Measurements from ENCODE around the gene E2F4.

The E2F4 gene

DNA sequence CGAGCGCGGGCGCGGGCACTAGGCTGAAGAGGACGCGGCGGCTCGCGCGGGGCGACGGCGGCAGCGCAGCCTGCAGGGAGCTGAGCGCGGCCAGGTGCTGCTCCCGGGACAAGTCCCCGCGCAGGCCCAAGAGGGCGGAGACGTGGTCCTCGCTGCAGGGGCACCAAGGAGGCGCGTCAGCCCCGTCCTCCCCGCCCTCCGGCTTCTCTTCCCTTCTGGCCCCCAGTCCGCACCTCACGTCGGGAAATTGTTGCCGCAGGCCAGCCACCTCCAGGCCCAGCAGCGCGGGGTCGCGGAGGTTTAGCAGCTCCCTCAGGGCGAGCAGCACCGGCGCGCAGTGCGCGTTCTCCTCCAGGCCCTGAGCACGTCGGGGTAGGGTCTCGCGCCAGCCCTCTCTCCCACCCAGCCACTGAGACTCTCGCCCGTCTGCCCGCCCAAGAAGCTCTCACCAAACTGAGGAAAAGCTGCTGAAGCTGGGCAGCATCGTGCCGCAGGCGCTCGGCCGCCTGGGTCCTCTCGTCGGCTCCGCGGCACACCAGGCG lies 7.4 kb upstream of the E2F4 start:
- H3K27ac Mint-ChIP-seq (ENCODE audit: low read depth): peak overlapping the region; percentile 70
- peaks cover 12% of the 10 kb centered on the region for H3K4me1 Mint-ChIP-seq
- no peak overlapping the region for H3K4me3 Mint-ChIP-seq
- DNase-seq (ENCODE audit: low spot score in 2 of 2) (no peak), ATAC-seq (replicated peaks; ENCODE audit: extremely low read depth, poor library complexity, severe bottlenecking) (no peak)
- H3K27me3 Mint-ChIP-seq: no peaks in the 10 kb centered on the region
- peaks cover 3% of the 10 kb centered on the region for H3K36me3 Mint-ChIP-seq (ENCODE audit: insufficient read depth)
- H3K9me3 Mint-ChIP-seq: no peaks in the 10 kb centered on the region

DNA sequence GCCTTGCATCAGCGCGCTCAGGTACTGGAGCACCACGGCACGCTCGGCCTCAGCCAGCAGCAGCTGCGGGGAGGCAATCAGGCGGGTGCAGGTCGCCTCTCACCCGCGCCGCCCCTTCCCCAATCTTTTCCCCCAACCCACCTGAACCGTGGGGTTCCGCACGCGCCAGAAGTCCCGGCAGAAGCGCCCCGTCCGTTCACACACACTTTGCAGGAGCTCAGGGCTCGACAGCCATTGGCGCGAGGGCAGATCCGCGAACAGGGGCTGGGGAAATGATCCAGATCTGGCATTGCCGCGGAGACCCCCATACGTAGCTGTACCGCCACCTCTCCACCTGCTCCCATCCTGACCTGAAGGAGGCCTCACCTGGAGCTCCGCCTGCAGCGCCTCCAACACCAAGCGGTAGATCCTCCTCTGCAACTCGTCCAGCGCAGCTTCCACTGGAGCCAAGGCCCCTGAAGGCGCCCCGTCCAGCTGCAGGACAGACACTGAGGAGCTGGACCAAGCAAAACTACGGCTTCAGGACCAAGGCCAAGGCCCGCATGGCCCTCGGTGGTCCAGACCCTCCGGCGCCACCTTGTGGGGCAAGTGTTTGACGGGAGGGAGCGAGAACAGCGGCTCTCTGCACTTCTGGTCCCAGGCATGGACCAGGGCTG lies 6.8 kb upstream of the E2F4 start:
- H3K4me3 Mint-ChIP-seq: no peak overlapping the region
- H3K27ac Mint-ChIP-seq (ENCODE audit: low read depth): peak overlapping the region; percentile 70
- H3K27me3 Mint-ChIP-seq: no peaks in the 10 kb centered on the region
- no peaks in the 10 kb centered on the region for H3K9me3 Mint-ChIP-seq
- DNase-seq (ENCODE audit: low spot score in 2 of 2) (peak; percentile 74 to 79), ATAC-seq (replicated peaks; ENCODE audit: extremely low read depth, poor library complexity, severe bottlenecking) (peak; percentile 18)
- H3K4me1 Mint-ChIP-seq: peaks cover 12% of the 10 kb centered on the region
- H3K36me3 Mint-ChIP-seq (ENCODE audit: insufficient read depth): peaks cover 3% of the 10 kb centered on the region

DNA sequence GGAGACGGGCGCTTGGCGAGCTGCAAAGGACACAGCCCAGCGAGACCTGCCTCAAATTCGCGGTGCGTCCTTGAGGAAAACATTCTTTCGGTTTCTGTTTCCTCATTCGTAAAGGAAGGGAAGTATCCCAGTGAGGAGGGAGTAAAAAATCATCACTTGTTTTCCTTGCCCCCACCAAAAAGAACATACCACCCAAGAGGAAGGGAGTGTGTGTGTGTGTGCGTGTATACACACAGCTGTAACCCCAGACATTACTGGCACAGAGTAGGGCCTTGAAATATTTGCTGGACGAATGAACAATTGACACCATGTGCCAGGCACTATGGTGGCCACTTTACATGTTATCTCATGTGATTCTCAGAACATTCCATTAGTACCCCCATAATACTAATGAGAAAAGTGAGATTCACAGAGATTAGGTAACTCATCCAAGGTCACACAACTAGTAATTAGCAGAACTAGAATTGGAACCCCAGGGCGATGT lies 6.3 kb upstream of the E2F4 start:
- H3K4me3 Mint-ChIP-seq: no peak overlapping the region
- peaks cover 3% of the 10 kb centered on the region for H3K36me3 Mint-ChIP-seq (ENCODE audit: insufficient read depth)
- H3K27me3 Mint-ChIP-seq: no peaks in the 10 kb centered on the region
- no peak for ATAC-seq (replicated peaks; ENCODE audit: extremely low read depth, poor library complexity, severe bottlenecking)
- DNase-seq (ENCODE audit: low spot score in 2 of 2): no peak
- H3K9me3 Mint-ChIP-seq: no peaks in the 10 kb centered on the region
- H3K4me1 Mint-ChIP-seq: peaks cover 12% of the 10 kb centered on the region
- H3K27ac Mint-ChIP-seq (ENCODE audit: low read depth): peak overlapping the region; percentile 70

DNA sequence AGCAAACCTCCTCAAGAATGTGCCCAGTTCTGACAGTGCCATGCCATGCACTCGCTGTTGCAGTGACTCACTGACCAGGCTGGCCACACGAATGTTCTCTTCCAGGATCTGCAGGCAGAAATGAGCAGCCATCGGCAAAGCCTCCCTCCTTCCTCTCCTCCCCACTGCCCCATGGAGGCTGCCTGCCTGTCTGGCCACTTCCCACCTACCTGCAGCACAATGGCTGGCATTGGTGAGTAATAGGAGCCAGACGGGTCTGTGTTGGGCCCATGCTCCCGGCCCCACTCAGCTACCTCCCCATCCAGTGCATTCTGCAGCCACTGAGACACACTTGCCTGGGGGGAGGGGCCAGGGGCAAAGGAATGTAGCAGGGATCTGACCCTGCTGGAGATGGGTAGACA lies 5.4 kb upstream of the E2F4 start:
- no peaks in the 10 kb centered on the region for H3K9me3 Mint-ChIP-seq
- H3K36me3 Mint-ChIP-seq (ENCODE audit: insufficient read depth): peaks cover 3% of the 10 kb centered on the region
- ATAC-seq (replicated peaks; ENCODE audit: extremely low read depth, poor library complexity, severe bottlenecking) (no peak), DNase-seq (ENCODE audit: low spot score in 2 of 2) (no peak)
- no peaks in the 10 kb centered on the region for H3K27me3 Mint-ChIP-seq
- no peak overlapping the region for H3K4me3 Mint-ChIP-seq
- no peak overlapping the region for H3K27ac Mint-ChIP-seq (ENCODE audit: low read depth)
- H3K4me1 Mint-ChIP-seq: peaks cover 17% of the 10 kb centered on the region

DNA sequence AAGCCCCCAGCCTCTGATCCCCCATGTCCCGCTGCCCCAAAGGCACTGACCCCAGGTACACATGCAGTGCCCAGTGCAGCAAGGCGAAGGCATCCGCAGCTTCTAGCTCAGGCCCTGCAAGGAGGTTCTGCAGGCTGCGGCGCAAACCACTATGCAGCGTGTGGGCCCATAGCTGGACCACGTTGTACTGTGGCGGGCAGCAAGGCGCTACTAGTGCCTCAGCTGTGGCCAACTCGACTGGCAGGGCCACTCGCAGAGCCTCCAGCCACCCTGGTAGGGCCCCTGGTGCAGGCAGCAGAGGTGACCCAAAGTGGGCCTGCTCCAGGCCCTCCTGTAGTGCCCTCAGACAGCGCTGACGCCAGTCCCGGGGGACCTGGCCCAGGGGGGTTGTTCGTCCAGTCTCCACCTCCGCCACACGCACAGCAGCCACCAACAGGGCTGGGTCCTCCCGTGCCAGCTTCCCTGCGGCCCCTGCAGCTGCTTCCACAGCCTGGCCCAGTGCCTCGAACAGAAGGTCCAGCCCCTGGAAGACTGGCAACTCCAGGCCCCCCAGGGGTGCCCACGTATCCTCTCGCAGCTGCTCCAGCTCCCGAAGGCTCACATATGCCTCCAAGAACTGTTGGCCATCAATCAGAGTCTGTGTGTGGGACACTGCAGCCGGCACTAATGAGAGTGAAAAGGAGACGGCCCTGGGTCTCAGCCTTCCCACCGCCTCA lies 4.6 kb upstream of the E2F4 start:
- no peak overlapping the region for H3K4me3 Mint-ChIP-seq
- no peaks in the 10 kb centered on the region for H3K27me3 Mint-ChIP-seq
- no peaks in the 10 kb centered on the region for H3K9me3 Mint-ChIP-seq
- no peak overlapping the region for H3K27ac Mint-ChIP-seq (ENCODE audit: low read depth)
- H3K36me3 Mint-ChIP-seq (ENCODE audit: insufficient read depth): peaks cover 6% of the 10 kb centered on the region
- H3K4me1 Mint-ChIP-seq: peaks cover 22% of the 10 kb centered on the region
- DNase-seq (ENCODE audit: low spot score in 2 of 2): no peak
- no peak for ATAC-seq (replicated peaks; ENCODE audit: extremely low read depth, poor library complexity, severe bottlenecking)

DNA sequence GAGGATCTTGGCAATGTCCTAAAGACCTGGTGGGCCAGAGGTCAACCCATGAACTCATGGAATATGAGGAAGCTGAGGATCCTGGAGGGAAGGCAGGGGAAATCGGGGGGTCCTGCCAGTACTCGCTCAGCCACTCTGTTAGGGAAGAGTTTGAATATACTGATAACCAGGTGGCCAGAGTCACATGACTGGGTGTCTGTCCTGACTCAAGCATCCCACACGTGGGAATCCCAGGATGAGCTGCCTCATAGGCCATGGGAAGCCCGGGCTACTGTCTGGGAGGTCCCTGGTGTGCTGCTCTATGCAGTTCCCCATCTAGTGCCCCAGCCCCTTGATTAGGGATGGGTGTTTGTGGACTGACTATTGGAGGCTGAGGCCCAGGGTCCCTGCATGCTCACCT lies 3.6 kb upstream of the E2F4 start:
- no peak for DNase-seq (ENCODE audit: low spot score in 2 of 2)
- H3K4me3 Mint-ChIP-seq: no peak overlapping the region
- H3K4me1 Mint-ChIP-seq: peaks cover 32% of the 10 kb centered on the region

DNA sequence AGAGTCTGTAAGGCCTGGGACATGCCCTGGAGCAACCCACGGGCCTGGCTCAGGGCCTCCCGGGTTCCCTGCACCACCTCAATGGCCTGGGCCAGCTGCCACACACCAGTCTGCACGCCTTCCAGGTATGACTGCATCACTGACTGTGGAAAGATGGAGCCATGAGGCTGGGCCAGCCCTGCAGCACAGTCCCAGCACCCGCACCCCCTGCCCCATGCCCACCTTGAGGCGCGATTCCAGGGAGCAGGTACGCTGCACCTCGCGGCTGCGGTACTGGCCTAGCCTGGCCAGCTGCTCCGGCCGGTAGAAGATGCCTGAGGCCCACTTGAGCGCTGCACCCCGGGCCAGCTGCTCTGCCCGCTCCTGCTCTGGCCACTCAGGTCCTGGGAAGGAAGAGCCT lies 3.2 kb upstream of the E2F4 start:
- no peak for DNase-seq (ENCODE audit: low spot score in 2 of 2)
- Mint-ChIP-seq H3K4me3 (no peak overlapping the region), H3K4me1 (peaks cover 37% of the 10 kb centered on the region), H3K27me3 (no peaks in the 10 kb centered on the region), H3K36me3 (ENCODE audit: insufficient read depth) (peaks cover 6% of the 10 kb centered on the region), H3K27ac (ENCODE audit: low read depth) (no peak overlapping the region), H3K9me3 (no peaks in the 10 kb centered on the region)
- no peak for ATAC-seq (replicated peaks; ENCODE audit: extremely low read depth, poor library complexity, severe bottlenecking)

More for the DNA sequence above, 3.6 kb upstream of the E2F4 start:
- no peak overlapping the region for H3K27ac Mint-ChIP-seq (ENCODE audit: low read depth)
- no peaks in the 10 kb centered on the region for H3K9me3 Mint-ChIP-seq
- H3K27me3 Mint-ChIP-seq: no peaks in the 10 kb centered on the region
- no peak for ATAC-seq (replicated peaks; ENCODE audit: extremely low read depth, poor library complexity, severe bottlenecking)
- peaks cover 6% of the 10 kb centered on the region for H3K36me3 Mint-ChIP-seq (ENCODE audit: insufficient read depth)

DNA sequence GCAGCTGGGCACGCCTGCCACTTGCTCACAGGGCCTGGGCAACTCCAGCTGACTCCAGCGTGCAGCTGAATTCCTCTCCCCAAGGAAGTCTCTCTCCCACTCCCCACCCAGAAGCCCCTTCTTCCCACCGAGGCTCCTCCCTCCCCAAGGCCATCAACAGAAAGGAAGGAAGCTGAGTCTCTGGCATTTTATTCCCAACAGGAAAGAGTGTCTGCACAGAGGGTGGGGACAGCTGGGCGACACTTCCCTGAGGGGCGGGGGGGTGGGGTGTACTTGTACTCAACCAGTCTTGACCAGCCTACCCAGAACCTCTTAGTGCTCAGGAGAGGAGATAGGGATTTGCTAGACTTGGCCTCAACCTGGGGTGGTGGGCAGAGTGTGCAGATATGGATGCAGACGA lies 1.9 kb upstream of the E2F4 start, which contains the start of gene EXOC3L1:
Gene EXOC3L1 (minus strand): TSS at position 96 of the 400 bp plus-strand sequence. CDS start 460 bp downstream, outside the sequence.
- no peak for DNase-seq (ENCODE audit: low spot score in 2 of 2)
- Mint-ChIP-seq H3K4me1 (peaks cover 38% of the 10 kb centered on the region), H3K36me3 (ENCODE audit: insufficient read depth) (peaks cover 6% of the 10 kb centered on the region), H3K27me3 (no peaks in the 10 kb centered on the region), H3K27ac (ENCODE audit: low read depth) (no peak within 1 kb of the TSS), H3K9me3 (no peaks in the 10 kb centered on the region), H3K4me3 (peak within 1 kb of the TSS; percentile 89)
- no peak for ATAC-seq (replicated peaks; ENCODE audit: extremely low read depth, poor library complexity, severe bottlenecking)

DNA sequence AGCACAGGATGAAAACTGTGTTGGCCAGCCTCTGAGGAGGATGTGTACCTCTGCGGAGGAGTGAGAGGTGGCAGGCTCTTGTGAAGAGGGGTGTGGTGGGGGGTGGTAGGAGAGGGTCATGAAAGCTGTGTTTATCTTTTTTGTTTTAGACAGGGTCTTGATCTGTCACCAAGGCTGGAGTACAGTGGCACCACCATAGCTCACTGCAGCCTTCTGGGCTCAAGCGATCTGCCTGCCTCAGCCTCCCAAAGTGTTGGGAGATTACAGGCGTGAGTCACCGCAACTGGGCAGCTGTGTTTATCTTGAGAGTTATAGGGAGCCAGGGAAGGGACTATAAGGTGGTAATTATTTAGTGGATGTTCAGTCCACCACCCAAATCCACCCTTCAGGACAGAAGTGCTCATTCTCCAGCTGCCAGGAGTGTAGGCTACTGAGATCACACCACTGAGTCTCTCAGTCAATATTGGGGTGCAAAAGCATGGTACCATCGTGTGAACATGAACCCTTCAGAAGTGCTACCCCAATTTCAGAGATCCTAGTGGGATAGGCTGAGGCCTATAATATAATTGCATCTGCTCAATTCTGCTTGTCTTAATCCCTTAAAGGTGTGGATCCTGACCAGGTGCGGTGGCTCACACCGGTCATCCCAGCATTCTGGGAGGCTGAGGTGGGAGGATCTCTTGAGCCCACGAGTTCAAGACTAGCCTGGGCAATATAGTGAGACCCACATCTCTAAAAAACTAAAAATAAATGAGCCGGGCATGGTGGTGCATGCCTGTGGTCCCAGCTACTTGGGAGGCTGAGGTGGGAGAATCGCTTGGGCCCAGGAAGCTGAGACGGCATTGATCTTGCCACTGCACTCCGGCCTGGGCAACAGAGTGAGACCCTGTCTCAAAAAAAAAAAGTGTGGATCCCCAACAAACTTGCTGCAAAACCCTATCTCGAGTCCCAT lies 1.2 kb upstream of the E2F4 start:
- peak overlapping the region; percentile 64 for H3K27ac Mint-ChIP-seq (ENCODE audit: low read depth)
- H3K27me3 Mint-ChIP-seq: no peaks in the 10 kb centered on the region
- peaks cover 5% of the 10 kb centered on the region for H3K36me3 Mint-ChIP-seq (ENCODE audit: insufficient read depth)
- ATAC-seq (replicated peaks; ENCODE audit: extremely low read depth, poor library complexity, severe bottlenecking) (no peak), DNase-seq (ENCODE audit: low spot score in 2 of 2) (no peak)
- peaks cover 35% of the 10 kb centered on the region for H3K4me1 Mint-ChIP-seq
- H3K9me3 Mint-ChIP-seq: no peaks in the 10 kb centered on the region
- peak overlapping the region; percentile 89 for H3K4me3 Mint-ChIP-seq

DNA sequence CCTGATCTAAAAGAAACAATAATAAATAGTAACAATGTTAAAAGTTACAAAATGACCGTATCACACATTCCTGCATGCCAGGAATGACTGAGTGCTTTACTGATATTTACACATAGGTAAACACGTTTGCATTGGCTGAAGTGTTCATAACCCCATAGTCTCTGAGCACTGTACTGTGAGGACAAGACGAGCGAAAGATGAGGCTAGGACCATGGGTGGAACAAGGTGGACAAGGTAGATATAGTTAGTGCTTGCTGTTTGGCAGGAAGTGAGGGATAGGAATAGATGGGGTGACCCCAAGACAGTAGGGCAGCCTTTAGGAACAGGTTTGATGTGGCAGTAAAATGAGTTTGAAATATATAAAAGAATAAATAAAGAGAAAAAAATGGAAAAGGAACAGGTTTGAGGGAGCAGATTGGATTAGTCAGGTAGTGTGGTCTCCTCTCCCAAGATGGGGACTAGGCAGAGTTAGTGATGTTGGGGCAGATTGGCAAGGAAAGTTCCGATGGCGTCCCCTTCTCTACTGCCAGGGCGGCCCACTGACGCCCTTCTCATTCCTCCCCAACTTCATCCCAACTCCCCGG lies 452 bp upstream of the E2F4 start:
- Mint-ChIP-seq H3K27ac (ENCODE audit: low read depth) (peak overlapping the region; percentile 64), H3K9me3 (no peaks in the 10 kb centered on the region), H3K27me3 (no peaks in the 10 kb centered on the region), H3K4me1 (peaks cover 43% of the 10 kb centered on the region), H3K4me3 (peak overlapping the region; percentile 89), H3K36me3 (ENCODE audit: insufficient read depth) (peaks cover 7% of the 10 kb centered on the region)
- ATAC-seq (replicated peaks; ENCODE audit: extremely low read depth, poor library complexity, severe bottlenecking): no peak
- DNase-seq (ENCODE audit: low spot score in 2 of 2): no peak

DNA sequence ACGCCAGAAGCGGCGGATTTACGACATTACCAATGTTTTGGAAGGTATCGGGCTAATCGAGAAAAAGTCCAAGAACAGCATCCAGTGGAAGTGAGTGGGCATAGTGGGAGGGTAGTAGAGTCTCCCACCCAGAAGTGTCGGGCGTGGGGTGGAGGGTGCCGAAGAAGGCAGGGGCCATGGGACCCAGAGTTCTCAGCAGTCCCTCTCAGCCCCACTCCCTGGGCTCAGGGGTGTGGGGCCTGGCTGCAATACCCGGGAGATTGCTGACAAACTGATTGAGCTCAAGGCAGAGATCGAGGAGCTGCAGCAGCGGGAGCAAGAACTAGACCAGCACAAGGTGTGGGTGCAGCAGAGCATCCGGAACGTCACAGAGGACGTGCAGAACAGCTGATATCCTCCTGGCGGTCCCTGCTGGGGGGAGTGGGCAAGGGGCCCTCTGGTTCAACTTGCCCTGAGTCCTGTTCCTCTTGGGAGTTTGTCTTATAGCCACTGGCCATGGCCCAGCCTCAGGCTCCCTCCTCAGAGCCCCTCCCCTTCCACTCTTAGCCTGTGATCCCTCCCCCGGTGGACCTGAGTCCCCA lies 916 bp downstream of the E2F4 start:
- Mint-ChIP-seq H3K4me3 (peak overlapping the region; percentile 89), H3K27ac (ENCODE audit: low read depth) (peak overlapping the region; percentile 64), H3K9me3 (no peaks in the 10 kb centered on the region), H3K36me3 (ENCODE audit: insufficient read depth) (peaks cover 7% of the 10 kb centered on the region), H3K4me1 (peaks cover 49% of the 10 kb centered on the region), H3K27me3 (no peaks in the 10 kb centered on the region)
- peak; percentile 44 for ATAC-seq (replicated peaks; ENCODE audit: extremely low read depth, poor library complexity, severe bottlenecking)
- no peak for DNase-seq (ENCODE audit: low spot score in 2 of 2)
